NT2/D1 (cell line): ENCODE measurements around the gene AICDA.
A peak's percentile ranks its signal among the peaks of the same experiment; 100 is the strongest.

Experiments
- DNase-seq: peaks from one replicate; pipeline ENCODE4 v3.0.0-alpha.2; 2011; ENCODE audit warnings: low read depth, low spot score
- H3K27me3 ChIP-seq: 2 replicates; pipeline ENCODE4 v1.6.0; 2011; ENCODE audit warnings: mild to moderate bottlenecking; ENCODE audit not compliant: insufficient read length, insufficient read depth
- H3K36me3 ChIP-seq: 2 replicates; pipeline ENCODE4 v1.6.1; 2011; ENCODE audit warnings: mild to moderate bottlenecking, low read length, mixed read lengths; ENCODE audit not compliant: insufficient read depth, insufficient read length
- H3K4me1 ChIP-seq: 2 replicates; pipeline ENCODE4 v1.5.1; 2011; ENCODE audit not compliant: insufficient read depth, insufficient read length
- H3K4me3 ChIP-seq: 2 replicates; pipeline ENCODE4 v1.5.1; 2011; ENCODE audit warnings: low read depth; ENCODE audit not compliant: insufficient read length
- H3K9ac ChIP-seq: 2 replicates; pipeline ENCODE4 v1.6.0; 2011; ENCODE audit warnings: low read depth; ENCODE audit not compliant: insufficient read length
- H3K9me3 ChIP-seq: 2 replicates; pipeline ENCODE4 v1.5.1; 2011; ENCODE audit warnings: mild to moderate bottlenecking, low read length; ENCODE audit not compliant: insufficient read depth
- SUZ12 ChIP-seq: IDR thresholded peaks from 2 replicates; pipeline ENCODE4 v1.6.1; 2011; ENCODE audit not compliant: insufficient read length, insufficient read depth; ENCODE audit errors: extremely low read depth
- YY1 ChIP-seq: IDR thresholded peaks from 2 replicates; pipeline ENCODE4 v1.6.1; 2011; ENCODE audit not compliant: insufficient read length, insufficient read depth
- ZNF274 ChIP-seq: IDR thresholded peaks from 2 replicates; pipeline ENCODE4 v1.6.1; 2011; ENCODE audit warnings: mild to moderate bottlenecking, low read depth, low read length

The AICDA gene

GRCh38 chr12:8606890-8607289 lies 5.8 kb downstream of the AICDA start:
- TF ChIP-seq YY1 (no peak), SUZ12 (no peak)
- H3K9ac ChIP-seq, result no peak overlapping the region
- no peaks in the 10 kb centered on the region for H3K36me3 ChIP-seq
- no peaks in the 10 kb centered on the region for H3K9me3 ChIP-seq
- H3K27me3 ChIP-seq, result no peaks in the 10 kb centered on the region
- DNase-seq, result no peak
- peaks cover 3% of the 10 kb centered on the region for H3K4me1 ChIP-seq
- no peak overlapping the region for H3K4me3 ChIP-seq

GRCh38 chr12:8605057-8605456 lies 7.6 kb downstream of the AICDA start:
- TF ChIP-seq ZNF274 (no peak), SUZ12 (no peak), YY1 (no peak)
- H3K27me3 ChIP-seq, result no peaks in the 10 kb centered on the region
- no peak overlapping the region for H3K4me3 ChIP-seq
- peaks cover 3% of the 10 kb centered on the region for H3K4me1 ChIP-seq
- no peaks in the 10 kb centered on the region for H3K9me3 ChIP-seq
- no peak overlapping the region for H3K9ac ChIP-seq
- no peak for DNase-seq
- no peaks in the 10 kb centered on the region for H3K36me3 ChIP-seq

DNA sequence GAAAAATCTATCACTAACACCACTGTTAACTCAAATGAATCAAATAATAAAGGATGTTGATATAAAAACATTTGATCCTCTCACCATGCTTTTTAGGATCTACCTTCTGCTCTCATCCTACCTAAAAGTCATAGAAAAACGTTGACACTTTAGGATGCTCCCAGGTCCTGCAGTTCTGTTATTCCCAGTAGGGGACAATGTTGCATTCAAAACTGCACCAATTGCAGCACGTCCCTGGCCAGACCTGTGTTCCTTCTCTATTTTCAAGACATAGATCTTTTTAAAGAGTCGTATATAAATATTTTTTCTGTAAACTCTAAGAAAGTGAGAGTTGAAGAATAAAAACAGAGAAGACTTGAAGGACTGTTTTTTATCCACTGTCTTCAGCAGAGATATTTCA lies 8.8 kb downstream of the AICDA start:
- peak; percentile 46 for DNase-seq
- Histone ChIP-seq H3K4me1 (peaks cover 3% of the 10 kb centered on the region), H3K9ac (no peak overlapping the region)

GRCh38 chr12:8603286-8603685 lies 9.4 kb downstream of the AICDA start:
- no peak for DNase-seq
- H3K4me3 ChIP-seq, result no peak overlapping the region
- no peak overlapping the region for H3K9ac ChIP-seq
- TF ChIP-seq SUZ12, result no peak
- TF ChIP-seq YY1, result no peak
- TF ChIP-seq ZNF274, result no peak
- H3K4me1 ChIP-seq, result peaks cover 3% of the 10 kb centered on the region
- H3K9me3 ChIP-seq, result no peaks in the 10 kb centered on the region
- H3K36me3 ChIP-seq, result no peaks in the 10 kb centered on the region
- no peaks in the 10 kb centered on the region for H3K27me3 ChIP-seq

More for the DNA sequence above, 8.8 kb downstream of the AICDA start:
- Histone ChIP-seq H3K4me3 (no peak overlapping the region), H3K27me3 (no peaks in the 10 kb centered on the region), H3K9me3 (no peaks in the 10 kb centered on the region), H3K36me3 (no peaks in the 10 kb centered on the region)
- TF ChIP-seq ZNF274 (no peak), SUZ12 (no peak), YY1 (no peak)

- Histone ChIP-seq H3K9ac (no peak overlapping the region), H3K4me3 (no peak overlapping the region), H3K4me1 (no peaks in the 10 kb centered on the region), H3K9me3 (no peaks in the 10 kb centered on the region), H3K36me3 (no peaks in the 10 kb centered on the region), H3K27me3 (no peaks in the 10 kb centered on the region)
- DNase-seq, result no peak
- no peak for TF ChIP-seq ZNF274
- no peak for TF ChIP-seq YY1
- no peak for TF ChIP-seq SUZ12
These were observed 16.1 kb downstream of the AICDA start for GRCh38 chr12:8596561-8596960.

GRCh38 chr12:8594072-8594471 lies 18.6 kb downstream of the AICDA start:
- Histone ChIP-seq H3K4me1 (no peaks in the 10 kb centered on the region), H3K36me3 (no peaks in the 10 kb centered on the region), H3K9me3 (no peaks in the 10 kb centered on the region), H3K27me3 (no peaks in the 10 kb centered on the region), H3K4me3 (no peak overlapping the region), H3K9ac (no peak overlapping the region)
- TF ChIP-seq SUZ12 (no peak), YY1 (no peak), ZNF274 (no peak)
- DNase-seq, result no peak

GRCh38 chr12:8593246-8593645 lies 19.4 kb downstream of the AICDA start:
- H3K9ac ChIP-seq, result no peak overlapping the region
- TF ChIP-seq ZNF274, result no peak
- no peak for TF ChIP-seq YY1
- TF ChIP-seq SUZ12, result no peak
- no peaks in the 10 kb centered on the region for H3K4me1 ChIP-seq
- no peak for DNase-seq
- H3K27me3 ChIP-seq, result no peaks in the 10 kb centered on the region
- H3K36me3 ChIP-seq, result no peaks in the 10 kb centered on the region
- no peaks in the 10 kb centered on the region for H3K9me3 ChIP-seq
- H3K4me3 ChIP-seq, result no peak overlapping the region
